Peyer's patch (tissue), 4 donors: ENCODE results near the gene ZNF804A. TPM values are rescaled to one million over a fixed set of nuclear protein-coding genes. Genes with fewer than 3 reads are reported as not detected.

Source experiments
- DNase-seq, 3 donors: peaks; one replicate each; pipeline ENCODE4 v3.0.0-alpha.2; 2017 to 2019
- H3K27ac ChIP-seq, 4 donors: fragments of 200-600 bp; sonication (generic); one replicate each; pipeline ENCODE4 v1.5.1; 2016 to 2019
- H3K27me3 ChIP-seq, 2 donors: fragments of 200-600 bp; sonication (generic); one replicate each; pipeline ENCODE4 v1.5.1; 2019
- H3K36me3 ChIP-seq, 3 donors: fragments of 200-600 bp; sonication (generic); one replicate each; pipeline ENCODE4 v1.5.1; 2016 to 2019
- H3K4me1 ChIP-seq, 4 donors: fragments of 200-600 bp; sonication (generic); one replicate each; pipeline ENCODE4 v1.5.1; 2016 to 2019
- H3K4me3 ChIP-seq, 4 donors: fragments of 200-600 bp; sonication (generic); 1 replicate in 3 of 4; 2 replicates in 1 of 4; pipeline ENCODE4 v1.5.1; 2016 to 2019; ENCODE audit warnings: mild to moderate bottlenecking in 1 of 4
- H3K9me3 ChIP-seq, 4 donors: fragments of 200-600 bp; sonication (generic); one replicate each; pipeline ENCODE4 v1.5.1; 2016 to 2019; ENCODE audit warnings: mild to moderate bottlenecking in 1 of 4
- POLR2A ChIP-seq, 2 donors: fragments of 450-650 bp; IDR thresholded peaks; one replicate each; pipeline ENCODE4 v1.5.1; 2017; ENCODE audit warnings: antibody characterized with exemption in 2 of 2, mild to moderate bottlenecking in 2 of 2, moderate library complexity in 2 of 2
- total RNA-seq, 4 donors: library from RNA; depleted of rRNA; stranded (reverse); fragments of >200 nt; gene quantifications; one replicate each; pipeline ENCODE4 v1.1.0, GENCODE V29; 2016
- TF ChIP-seq, protein P1 (sequence below), 6 experiments: fragments of 450-650 bp in 4 of 6; fragments of 200-600 bp in 2 of 6; sonication (generic) in 1 of 6; IDR thresholded peaks; one replicate each; pipeline ENCODE4 v1.5.1; 2017 to 2019; ENCODE audit warnings: antibody characterized with exemption in 6 of 6, mild to moderate bottlenecking in 3 of 6, moderate library complexity in 1 of 6

ZNF804A gene
- total RNA-seq, 4 donors from 2014 or later, result 0.95 to 5.8 (median 2.3) TPM

DNA sequence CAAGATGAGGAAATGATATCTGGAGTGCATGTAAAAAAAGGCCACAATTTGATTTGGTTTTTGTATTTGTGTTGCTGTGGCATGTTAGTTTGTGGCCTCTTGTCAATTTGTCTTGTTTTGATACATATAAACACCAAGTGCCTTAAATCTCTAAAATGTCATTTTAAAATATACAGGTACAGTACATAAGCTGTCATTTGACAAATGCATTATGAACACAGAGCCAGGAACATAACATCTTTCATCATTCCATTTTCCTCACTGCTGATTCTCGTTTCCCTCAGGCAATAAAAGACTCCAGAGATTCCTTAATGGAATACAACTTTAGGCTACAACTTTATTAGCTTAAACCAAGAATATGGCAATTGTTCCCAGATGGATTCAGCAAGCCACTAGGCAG lies 217.5 kb downstream of the ZNF804A start:
- TF ChIP-seq, protein P1, sequence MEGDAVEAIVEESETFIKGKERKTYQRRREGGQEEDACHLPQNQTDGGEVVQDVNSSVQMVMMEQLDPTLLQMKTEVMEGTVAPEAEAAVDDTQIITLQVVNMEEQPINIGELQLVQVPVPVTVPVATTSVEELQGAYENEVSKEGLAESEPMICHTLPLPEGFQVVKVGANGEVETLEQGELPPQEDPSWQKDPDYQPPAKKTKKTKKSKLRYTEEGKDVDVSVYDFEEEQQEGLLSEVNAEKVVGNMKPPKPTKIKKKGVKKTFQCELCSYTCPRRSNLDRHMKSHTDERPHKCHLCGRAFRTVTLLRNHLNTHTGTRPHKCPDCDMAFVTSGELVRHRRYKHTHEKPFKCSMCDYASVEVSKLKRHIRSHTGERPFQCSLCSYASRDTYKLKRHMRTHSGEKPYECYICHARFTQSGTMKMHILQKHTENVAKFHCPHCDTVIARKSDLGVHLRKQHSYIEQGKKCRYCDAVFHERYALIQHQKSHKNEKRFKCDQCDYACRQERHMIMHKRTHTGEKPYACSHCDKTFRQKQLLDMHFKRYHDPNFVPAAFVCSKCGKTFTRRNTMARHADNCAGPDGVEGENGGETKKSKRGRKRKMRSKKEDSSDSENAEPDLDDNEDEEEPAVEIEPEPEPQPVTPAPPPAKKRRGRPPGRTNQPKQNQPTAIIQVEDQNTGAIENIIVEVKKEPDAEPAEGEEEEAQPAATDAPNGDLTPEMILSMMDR (IDR thresholded peaks at IDR 0.05), result no peak
- no peak for TF ChIP-seq POLR2A (IDR thresholded peaks at IDR 0.05)
- no peak for DNase-seq

DNA sequence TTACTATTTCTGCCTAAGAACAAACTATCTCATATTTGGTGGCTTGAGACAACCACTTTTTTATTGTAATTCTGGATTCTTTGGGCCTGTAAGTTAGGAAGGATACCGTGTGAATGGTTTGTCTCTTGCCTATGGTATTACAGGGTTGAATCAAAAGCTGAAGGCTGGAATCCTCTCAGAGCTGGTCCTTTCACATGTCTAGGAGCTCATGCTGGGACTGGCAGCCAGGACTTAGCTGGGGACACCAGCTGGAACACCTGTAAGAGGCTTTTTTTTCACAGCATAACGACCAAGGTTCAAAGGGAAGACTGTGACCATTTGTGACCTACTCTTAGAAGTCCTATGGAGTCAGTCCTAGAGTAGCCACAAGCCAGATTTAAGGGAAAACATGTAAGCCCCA lies 226.3 kb downstream of the ZNF804A start:
- H3K27ac ChIP-seq, result no peak overlapping the region
- no peak for TF ChIP-seq POLR2A (IDR thresholded peaks at IDR 0.05)
- TF ChIP-seq, protein P1 (IDR thresholded peaks at IDR 0.05), result no peak
- no peak for DNase-seq
- no peaks in the 10 kb centered on the region for H3K4me1 ChIP-seq
- H3K36me3 ChIP-seq, result no peaks in the 10 kb centered on the region
- no peaks in the 10 kb centered on the region for H3K27me3 ChIP-seq
- H3K4me3 ChIP-seq, result no peak overlapping the region
- no peaks in the 10 kb centered on the region for H3K9me3 ChIP-seq

More for the DNA sequence above, 217.5 kb downstream of the ZNF804A start:
- Histone ChIP-seq H3K4me3 (no peak overlapping the region), H3K36me3 (no peaks in the 10 kb centered on the region), H3K27me3 (no peaks in the 10 kb centered on the region), H3K27ac (no peak overlapping the region), H3K4me1 (no peaks in the 10 kb centered on the region), H3K9me3 (no peaks in the 10 kb centered on the region)

DNA sequence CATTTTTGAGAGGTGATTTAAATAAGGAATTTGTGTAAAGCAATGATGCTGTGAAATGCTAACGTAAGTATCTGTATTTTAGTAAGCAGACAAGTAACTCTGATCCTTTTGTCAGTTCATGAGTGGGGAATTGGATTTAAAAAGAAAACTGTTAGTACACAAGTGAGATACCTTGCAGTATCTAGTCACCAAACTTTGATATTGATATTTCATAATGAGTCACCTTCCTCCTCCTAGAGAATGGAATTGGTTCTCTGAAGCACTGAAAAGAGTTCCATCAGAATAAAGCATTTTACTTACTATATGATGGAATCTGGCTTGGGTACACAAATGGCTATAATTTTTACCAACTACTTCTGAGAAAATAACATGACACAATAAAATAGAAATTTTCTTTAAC lies 232.2 kb downstream of the ZNF804A start:
- no peak overlapping the region for H3K4me3 ChIP-seq
- no peak overlapping the region for H3K27ac ChIP-seq
- H3K4me1 ChIP-seq, result no peaks in the 10 kb centered on the region
- H3K36me3 ChIP-seq, result no peaks in the 10 kb centered on the region
- no peaks in the 10 kb centered on the region for H3K9me3 ChIP-seq
- no peaks in the 10 kb centered on the region for H3K27me3 ChIP-seq
- no peak for DNase-seq
- TF ChIP-seq POLR2A (IDR thresholded peaks at IDR 0.05), result no peak
- TF ChIP-seq, protein P1 (IDR thresholded peaks at IDR 0.05), result no peak

DNA sequence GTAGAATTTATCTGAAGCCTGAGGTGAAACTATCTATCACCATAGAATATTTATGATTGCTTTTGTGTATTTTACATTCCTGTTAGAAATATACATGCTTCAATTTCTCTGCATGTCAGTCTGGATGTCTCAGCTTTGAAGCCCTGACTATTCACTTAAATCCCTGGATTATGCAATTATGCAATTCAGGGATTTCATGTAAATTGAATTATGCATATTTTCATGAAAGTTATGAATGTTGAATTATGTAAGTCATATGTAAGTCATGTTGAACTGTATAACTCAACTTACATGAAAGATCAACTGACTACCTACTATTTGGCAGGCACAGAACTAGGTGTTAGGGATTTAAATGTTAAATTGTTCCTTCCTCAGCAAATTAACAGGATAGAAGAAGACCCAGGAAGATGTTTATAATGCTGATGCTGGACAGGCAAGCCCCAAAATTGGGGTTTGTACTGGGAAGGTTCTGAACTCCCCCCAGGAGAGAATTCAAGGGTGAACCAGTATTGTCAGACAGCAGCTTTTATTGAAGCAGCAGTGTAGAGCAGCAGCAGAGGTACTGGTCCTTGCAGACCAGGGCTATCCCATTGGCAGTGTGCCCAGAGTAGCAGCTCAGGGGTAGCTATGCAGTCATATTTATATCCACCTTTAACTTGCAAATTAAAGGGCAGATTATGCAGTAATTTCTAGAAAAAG lies 236.5 kb downstream of the ZNF804A start:
- Histone ChIP-seq H3K27ac (no peak overlapping the region), H3K9me3 (no peaks in the 10 kb centered on the region), H3K4me1 (no peaks in the 10 kb centered on the region), H3K27me3 (no peaks in the 10 kb centered on the region), H3K36me3 (no peaks in the 10 kb centered on the region), H3K4me3 (no peak overlapping the region)
- TF ChIP-seq, protein P1 (IDR thresholded peaks at IDR 0.05), result no peak
- TF ChIP-seq POLR2A (IDR thresholded peaks at IDR 0.05), result no peak
- DNase-seq, result peak in 2 of 3 donors; percentile 41 to 47

DNA sequence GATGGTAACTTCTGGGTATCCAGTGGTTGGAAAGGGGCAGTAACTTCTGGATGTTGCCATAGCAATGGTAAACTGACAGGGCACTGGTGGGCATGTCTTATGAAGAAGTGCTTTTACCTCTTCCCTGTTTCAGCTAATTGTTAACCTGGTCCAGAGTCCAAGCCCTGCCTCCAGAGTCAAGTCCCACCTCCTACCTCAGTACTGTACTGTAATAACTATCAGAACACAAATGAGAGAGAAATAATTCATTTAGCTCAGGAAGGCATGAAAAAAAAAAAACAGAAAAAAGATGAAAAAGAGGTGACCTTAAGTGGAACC lies 237.0 kb downstream of the ZNF804A start:
- H3K4me1 ChIP-seq, result no peaks in the 10 kb centered on the region
- peak in 1 of 3 donors; percentile 48 for DNase-seq
- no peaks in the 10 kb centered on the region for H3K36me3 ChIP-seq
- H3K27ac ChIP-seq, result no peak overlapping the region
- H3K27me3 ChIP-seq, result no peaks in the 10 kb centered on the region
- no peaks in the 10 kb centered on the region for H3K9me3 ChIP-seq
- TF ChIP-seq POLR2A (IDR thresholded peaks at IDR 0.05), result no peak
- TF ChIP-seq, protein P1 (IDR thresholded peaks at IDR 0.05), result no peak
- H3K4me3 ChIP-seq, result no peak overlapping the region

DNA sequence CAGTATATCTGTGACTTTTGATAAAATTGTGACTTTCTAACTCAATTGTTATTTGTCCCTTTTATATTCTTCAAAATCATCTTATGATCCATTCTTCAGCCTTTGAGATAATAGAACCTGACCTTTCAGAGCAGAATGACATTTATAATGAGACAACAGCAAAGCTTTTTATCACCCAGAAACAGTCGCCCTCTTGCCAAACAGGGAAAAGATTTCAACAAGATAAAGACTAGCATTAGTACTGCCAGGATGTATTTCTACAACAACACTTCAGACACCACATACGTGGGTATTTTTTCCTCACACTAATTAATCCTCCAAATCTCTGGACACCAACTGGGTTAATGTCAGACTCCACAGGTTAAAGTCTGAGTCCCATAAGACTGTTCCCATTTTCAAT lies 249.0 kb downstream of the ZNF804A start:
- H3K27ac ChIP-seq, result no peak overlapping the region
- TF ChIP-seq, protein P1 (IDR thresholded peaks at IDR 0.05), result no peak
- TF ChIP-seq POLR2A (IDR thresholded peaks at IDR 0.05), result no peak
- no peak for DNase-seq
- no peak overlapping the region for H3K4me3 ChIP-seq
- no peaks in the 10 kb centered on the region for H3K36me3 ChIP-seq
- no peaks in the 10 kb centered on the region for H3K4me1 ChIP-seq
- no peaks in the 10 kb centered on the region for H3K9me3 ChIP-seq
- H3K27me3 ChIP-seq, result no peaks in the 10 kb centered on the region
